ENCODE data around the gene NRXN3.

Gene NRXN3

DNA sequence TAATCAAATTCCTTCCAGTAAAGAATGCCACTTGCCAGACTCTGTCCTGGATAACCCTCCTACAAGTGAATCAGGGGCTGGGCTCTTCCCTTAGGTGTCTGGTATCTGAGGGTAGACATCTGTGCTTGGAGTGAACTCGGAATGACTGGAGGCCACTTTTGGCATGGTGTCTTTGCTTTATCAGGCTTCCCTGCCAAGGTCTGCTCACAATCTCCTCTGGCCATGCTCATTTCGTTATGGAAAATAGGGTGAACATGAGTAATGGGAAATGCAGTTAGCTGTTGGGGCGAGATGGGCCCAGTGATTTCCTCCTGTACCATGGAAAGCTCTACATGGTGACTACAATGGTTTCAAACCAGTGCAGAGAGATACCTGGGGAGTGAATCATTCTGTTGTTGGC is 212.9 kb downstream of the NRXN3 start:
- CTCF ChIA-PET, result no interaction called here
- no peak for TF ChIP-seq ZNF112 (tag by site-specific recombination; IDR thresholded peaks at IDR 0.05)
- TF ChIP-seq ZNF223 (tag by site-specific recombination; IDR thresholded peaks at IDR 0.05), result no peak
- no peak for TF ChIP-seq ZNF280C (tag by site-specific recombination; IDR thresholded peaks at IDR 0.05)
- no peaks in the 10 kb centered on the region for H3K36me3 ChIP-seq (ENCODE audit: control insufficient read depth in 2 of 2, insufficient read depth in 1 of 2, low read length in 2 of 2)
- no peak overlapping the region for H3K27ac ChIP-seq (ENCODE audit: extremely low read depth, low read depth, low read length)
- no peaks in the 10 kb centered on the region for H3K4me1 ChIP-seq (ENCODE audit: control insufficient read depth, insufficient read depth, low read length)
- no peaks in the 10 kb centered on the region for H3K9me3 ChIP-seq (ENCODE audit: control insufficient read depth, insufficient read depth, low read depth, low read length)
- POLR2A ChIA-PET, result interaction anchor here (0.7 kb wide), 1 partner anchor 20 kb away, joined by 3 read pairs; no protein-coding TSS in a partner anchor
- H3K4me3 ChIP-seq (ENCODE audit: low read depth, low read length), result no peak overlapping the region

DNA sequence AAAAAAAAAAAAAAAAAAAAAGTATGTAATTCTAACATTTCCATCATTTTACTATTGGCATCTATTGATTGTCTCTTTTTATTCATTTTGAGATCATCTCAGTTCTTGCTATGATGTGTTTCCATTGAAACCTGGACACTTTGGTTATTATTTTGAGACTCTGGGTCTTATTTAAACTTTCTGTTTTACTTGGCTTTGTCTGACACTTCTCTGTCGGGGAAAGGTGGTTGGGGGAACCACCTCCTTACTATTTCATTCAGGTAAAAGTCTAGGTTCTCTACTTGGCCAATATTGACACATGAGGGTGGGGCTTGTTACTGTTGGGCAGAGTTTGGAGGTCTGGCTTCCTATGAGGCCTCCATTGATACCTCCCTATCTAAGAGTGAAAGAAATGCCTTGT is 228.0 kb downstream of the NRXN3 start:
- H3K9me3 ChIP-seq (ENCODE audit: control insufficient read depth, insufficient read depth, low read depth, low read length), result no peaks in the 10 kb centered on the region
- ChIA-PET POLR2A (no interaction called here), CTCF (no interaction called here)
- no peak for TF ChIP-seq ZNF132 (tag by site-specific recombination; IDR thresholded peaks at IDR 0.05; ENCODE audit: borderline replicate concordance)
- no peak for TF ChIP-seq ZNF169 (tag by site-specific recombination; IDR thresholded peaks at IDR 0.05)
- no peak for TF ChIP-seq KLF16 (tag by site-specific recombination; IDR thresholded peaks at IDR 0.05)
- TF ChIP-seq ZNF747 (tag by site-specific recombination; IDR thresholded peaks at IDR 0.05), result no peak
- no peak for TF ChIP-seq ZNF658 (tag by site-specific recombination; IDR thresholded peaks at IDR 0.05)
- TF ChIP-seq ZNF416 (tag by site-specific recombination; IDR thresholded peaks at IDR 0.05), result no peak
- TF ChIP-seq, protein P1, sequence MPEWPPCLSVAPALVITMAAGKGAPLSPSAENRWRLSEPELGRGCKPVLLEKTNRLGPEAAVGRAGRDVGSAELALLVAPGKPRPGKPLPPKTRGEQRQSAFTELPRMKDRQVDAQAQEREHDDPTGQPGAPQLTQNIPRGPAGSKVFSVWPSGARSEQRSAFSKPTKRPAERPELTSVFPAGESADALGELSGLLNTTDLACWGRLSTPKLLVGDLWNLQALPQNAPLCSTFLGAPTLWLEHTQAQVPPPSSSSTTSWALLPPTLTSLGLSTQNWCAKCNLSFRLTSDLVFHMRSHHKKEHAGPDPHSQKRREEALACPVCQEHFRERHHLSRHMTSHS (tag by site-specific recombination; IDR thresholded peaks at IDR 0.05), result no peak
- no peak for TF ChIP-seq ZNF114 (tag by site-specific recombination; IDR thresholded peaks at IDR 0.05)
- no peak for TF ChIP-seq ZFP3 (tag by site-specific recombination; IDR thresholded peaks at IDR 0.05; ENCODE audit: low read depth)
- no peak for TF ChIP-seq PRDM4 (tag by site-specific recombination; IDR thresholded peaks at IDR 0.05)
- TF ChIP-seq ZNF513 (tag by site-specific recombination; IDR thresholded peaks at IDR 0.05), result no peak
- no peak for TF ChIP-seq ZBTB8A (tag by site-specific recombination; IDR thresholded peaks at IDR 0.05)
- no peak overlapping the region for H3K27ac ChIP-seq (ENCODE audit: extremely low read depth, low read depth, low read length)
- no peaks in the 10 kb centered on the region for H3K4me1 ChIP-seq (ENCODE audit: control insufficient read depth, insufficient read depth, low read length)
- H3K36me3 ChIP-seq (ENCODE audit: control insufficient read depth in 2 of 2, insufficient read depth in 1 of 2, low read length in 2 of 2), result no peaks in the 10 kb centered on the region
- no peak overlapping the region for H3K4me3 ChIP-seq (ENCODE audit: low read depth, low read length)

DNA sequence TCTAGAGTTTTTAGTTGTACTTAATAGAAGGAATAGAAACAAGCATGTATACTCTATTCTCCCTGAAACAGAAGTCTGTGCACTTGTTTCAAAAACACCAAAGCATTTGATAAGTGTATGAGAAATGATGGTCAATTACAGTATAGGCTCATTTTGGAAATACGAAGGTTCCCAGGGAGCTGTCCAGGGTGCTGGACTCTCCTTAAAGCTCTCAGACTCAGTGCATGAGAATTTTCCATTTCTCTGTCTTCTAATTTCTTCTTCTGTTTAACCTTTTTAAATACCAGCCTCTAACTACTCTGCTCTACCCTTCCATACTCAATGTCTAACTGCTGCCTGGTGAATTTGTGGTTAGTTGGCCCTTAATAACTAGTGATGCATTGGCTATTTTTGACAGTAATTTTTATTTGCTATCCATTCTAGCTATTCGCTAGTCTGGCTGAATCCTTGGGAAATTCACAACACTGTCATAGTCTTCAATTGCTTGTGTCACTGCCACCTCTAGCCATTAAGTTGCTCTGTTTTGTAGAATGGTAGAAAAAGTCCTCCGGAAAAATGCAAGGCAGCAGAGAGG is 229.2 kb downstream of the NRXN3 start:
- Histone ChIP-seq H3K36me3 (ENCODE audit: control insufficient read depth in 2 of 2, insufficient read depth in 1 of 2, low read length in 2 of 2) (no peaks in the 10 kb centered on the region), H3K27ac (ENCODE audit: extremely low read depth, low read depth, low read length) (no peak overlapping the region), H3K9me3 (ENCODE audit: control insufficient read depth, insufficient read depth, low read depth, low read length) (no peaks in the 10 kb centered on the region), H3K4me3 (ENCODE audit: low read depth, low read length) (no peak overlapping the region), H3K4me1 (ENCODE audit: control insufficient read depth, insufficient read depth, low read length) (no peaks in the 10 kb centered on the region)
- TF ChIP-seq ZNF624 (tag by site-specific recombination; IDR thresholded peaks at IDR 0.05), result no peak
- TF ChIP-seq, protein P2, sequence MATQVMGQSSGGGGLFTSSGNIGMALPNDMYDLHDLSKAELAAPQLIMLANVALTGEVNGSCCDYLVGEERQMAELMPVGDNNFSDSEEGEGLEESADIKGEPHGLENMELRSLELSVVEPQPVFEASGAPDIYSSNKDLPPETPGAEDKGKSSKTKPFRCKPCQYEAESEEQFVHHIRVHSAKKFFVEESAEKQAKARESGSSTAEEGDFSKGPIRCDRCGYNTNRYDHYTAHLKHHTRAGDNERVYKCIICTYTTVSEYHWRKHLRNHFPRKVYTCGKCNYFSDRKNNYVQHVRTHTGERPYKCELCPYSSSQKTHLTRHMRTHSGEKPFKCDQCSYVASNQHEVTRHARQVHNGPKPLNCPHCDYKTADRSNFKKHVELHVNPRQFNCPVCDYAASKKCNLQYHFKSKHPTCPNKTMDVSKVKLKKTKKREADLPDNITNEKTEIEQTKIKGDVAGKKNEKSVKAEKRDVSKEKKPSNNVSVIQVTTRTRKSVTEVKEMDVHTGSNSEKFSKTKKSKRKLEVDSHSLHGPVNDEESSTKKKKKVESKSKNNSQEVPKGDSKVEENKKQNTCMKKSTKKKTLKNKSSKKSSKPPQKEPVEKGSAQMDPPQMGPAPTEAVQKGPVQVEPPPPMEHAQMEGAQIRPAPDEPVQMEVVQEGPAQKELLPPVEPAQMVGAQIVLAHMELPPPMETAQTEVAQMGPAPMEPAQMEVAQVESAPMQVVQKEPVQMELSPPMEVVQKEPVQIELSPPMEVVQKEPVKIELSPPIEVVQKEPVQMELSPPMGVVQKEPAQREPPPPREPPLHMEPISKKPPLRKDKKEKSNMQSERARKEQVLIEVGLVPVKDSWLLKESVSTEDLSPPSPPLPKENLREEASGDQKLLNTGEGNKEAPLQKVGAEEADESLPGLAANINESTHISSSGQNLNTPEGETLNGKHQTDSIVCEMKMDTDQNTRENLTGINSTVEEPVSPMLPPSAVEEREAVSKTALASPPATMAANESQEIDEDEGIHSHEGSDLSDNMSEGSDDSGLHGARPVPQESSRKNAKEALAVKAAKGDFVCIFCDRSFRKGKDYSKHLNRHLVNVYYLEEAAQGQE (tag by site-specific recombination; IDR thresholded peaks at IDR 0.05), result peak; percentile 87
- POLR2A ChIA-PET, result no interaction called here
- CTCF ChIA-PET, result no interaction called here
